ENCODE results near the gene TCF20.

GRCh38 chr22:42262964-42263363 is 7.5 kb downstream of the TCF20 start:
- TF ChIP-seq CTCF (IDR thresholded peaks at IDR 0.05): no peak
- TF ChIP-seq EP300 (IDR thresholded peaks at IDR 0.05): no peak
- TF ChIP-seq POLR2A (IDR thresholded peaks at IDR 0.05): no peak
- TF ChIP-seq POLR2AphosphoS5 (IDR thresholded peaks at IDR 0.05): no peak

Measured in upper lobe of left lung (tissue), 4 donors.